Measurements from ENCODE around the gene MTA2.
"Not testable (repeated sequence)": the region's sequence is repeated elsewhere in the genome, so short reads cannot be mapped to it uniquely, and the experiment has no call there.

MTA2 gene

DNA sequence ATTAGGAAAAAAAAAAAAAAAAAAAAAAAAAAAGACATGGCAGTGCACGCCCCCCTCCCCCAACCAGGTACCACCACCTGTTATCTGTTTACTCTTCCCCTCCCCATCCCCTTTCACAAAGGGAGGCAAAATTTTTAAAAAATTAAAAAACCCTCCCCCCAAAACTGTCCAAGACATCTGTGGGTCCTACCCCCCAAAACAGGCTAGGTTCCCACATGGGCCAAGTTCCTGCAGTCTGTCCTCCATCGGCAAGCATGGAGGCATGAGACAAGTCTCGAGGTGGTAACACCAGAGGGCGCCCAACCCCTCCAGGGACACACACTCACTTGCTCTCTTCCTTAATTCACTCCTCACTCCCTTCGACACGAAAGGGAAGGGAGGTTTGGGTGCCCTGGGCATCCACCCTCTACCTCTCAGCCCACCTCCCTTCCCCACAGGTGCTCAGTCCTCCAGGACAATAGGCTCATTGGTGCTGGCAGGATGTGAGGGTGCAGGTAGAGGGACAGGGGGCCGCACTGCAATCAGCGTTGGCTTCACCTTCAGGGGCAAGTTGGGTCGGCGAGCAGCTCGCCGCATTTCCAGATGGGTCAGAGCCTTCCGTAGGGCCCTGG, 8.1 kb downstream of the MTA2 start:
- DNase-seq (ENCODE audit: insufficient read length, low spot score) (peak; percentile 64), FAIRE-seq (no peak)

DNA sequence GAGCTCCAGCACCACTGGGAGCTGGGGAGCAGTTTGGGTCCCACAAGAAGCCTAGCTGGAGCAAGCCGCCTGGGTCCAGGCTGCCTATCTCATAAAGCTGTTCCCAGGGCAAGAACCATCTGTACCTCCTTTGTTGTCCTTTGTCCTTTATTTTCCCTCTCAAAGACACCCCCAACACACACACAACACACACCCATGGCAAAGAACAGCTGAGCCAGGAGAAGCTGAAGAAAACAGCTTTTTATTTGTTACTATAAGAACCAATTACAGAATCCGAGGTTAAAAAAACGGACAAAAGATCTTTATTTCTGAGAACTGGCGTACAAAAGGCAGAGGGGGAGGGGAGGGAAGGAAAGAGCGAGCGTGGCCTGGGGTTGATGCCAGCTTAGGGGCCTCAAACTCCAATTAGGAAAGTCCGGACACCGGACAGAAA, 8.7 kb downstream of the MTA2 start:
- DNase-seq (ENCODE audit: insufficient read length, low spot score): no peak

DNA sequence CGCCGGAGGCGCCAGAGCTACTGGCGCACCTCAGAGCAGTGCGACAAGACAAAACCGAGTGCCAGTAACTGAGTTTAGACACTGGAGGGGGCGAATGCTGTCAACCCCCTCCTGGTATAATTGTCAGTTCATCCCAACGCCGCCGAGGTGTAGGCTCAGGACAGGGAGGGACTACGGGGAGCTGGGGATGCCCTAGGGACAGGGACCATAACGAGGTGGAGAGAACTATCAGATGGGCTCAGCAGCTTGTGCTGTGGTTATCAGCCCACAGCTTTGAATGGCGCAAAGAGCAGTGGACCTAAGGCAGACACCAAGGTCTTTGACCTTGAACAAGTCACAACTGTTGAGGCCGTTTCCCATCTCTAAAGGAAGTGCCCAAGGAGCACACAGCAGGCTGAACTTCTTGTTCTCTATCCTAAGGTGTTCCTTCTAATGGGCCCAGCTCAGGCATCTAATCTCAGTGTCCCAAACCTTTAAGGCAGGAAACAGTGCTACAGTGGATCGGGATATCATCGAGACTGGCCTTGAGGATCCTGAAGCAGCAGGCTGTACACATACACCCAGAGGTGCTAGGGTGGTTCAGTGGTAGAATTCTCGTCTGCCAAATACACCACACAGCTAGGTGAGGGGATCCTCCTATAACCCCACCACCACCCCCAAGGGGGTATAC, 9.4 kb downstream of the MTA2 start:
- DNase-seq (ENCODE audit: insufficient read length, low spot score) (no peak), FAIRE-seq (no peak)

More for the DNA sequence above, 8.7 kb downstream of the MTA2 start:
- no peak for FAIRE-seq

DNA sequence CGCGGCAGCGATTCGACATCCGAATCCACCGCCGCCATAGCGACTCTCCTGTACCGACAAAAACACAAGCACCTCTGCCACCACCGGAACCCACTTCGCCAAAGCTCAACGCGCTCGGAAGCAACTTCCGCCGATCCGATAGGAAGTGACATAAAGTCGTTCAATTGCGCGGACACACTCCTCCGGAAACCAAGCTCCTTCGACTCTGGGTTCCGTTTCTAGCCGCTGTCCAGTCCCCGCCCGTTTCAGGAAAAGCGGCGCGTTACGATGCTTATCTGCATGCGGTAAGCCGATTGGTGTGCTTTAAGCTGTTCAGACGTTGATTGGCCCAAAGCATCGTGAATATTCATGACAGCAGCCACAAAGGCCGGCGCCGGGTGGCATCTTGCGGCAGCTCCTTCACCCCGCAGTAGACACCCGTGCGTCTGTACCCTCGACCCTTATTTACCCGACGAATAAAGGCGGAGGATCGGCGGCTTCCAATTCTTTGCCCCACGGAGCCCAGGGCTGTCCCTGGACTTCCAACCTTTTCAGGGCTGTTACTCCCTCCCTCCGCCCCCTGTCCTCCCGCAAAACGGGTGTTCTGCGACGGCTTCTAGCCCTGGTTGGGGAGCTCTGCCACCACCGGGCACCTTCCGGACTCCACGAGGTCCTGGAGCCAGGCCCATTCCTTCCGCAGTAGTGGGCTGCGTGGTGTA, 10.1 kb downstream of the MTA2 start, which contains the start of gene TUT1:
TSS of gene TUT1 (minus strand) at position 76 of the 698 bp plus-strand sequence. CDS start at position 38, 38 bp downstream.
- peak; percentile 16 for FAIRE-seq
- DNase-seq (ENCODE audit: insufficient read length, low spot score): peak; percentile 95

DNA sequence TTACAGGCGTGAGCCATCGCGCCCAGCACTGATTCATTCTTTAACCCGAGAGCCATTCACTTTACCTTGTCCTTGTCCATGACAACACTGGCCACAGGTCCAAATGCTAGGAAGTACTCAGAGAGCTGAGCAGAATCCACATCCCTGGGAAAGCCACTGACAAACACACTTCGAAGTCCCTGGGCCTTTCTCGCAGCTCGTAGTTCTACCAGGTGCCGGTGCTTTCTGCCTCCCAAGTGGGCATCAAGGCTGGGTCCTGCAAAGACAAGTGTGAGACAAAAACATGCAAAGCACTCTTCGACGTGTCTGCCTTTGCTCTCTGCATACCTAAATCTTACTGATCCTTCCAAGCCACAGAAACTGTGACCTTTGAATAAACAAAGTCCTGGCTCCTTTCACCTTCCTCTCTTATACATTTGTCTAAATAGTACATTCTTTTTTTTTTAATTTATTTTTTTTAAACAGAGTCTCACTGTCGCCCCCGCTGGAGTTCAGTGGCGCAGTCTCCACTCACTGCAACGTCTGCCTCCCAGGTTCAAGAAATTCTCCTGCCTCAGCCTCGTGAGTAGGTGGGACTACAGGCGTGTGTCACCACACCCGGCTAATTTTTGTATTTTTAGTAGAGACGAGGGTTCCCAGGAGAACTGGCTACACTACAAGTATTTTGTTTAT, 12.6 kb downstream of the MTA2 start:
- FAIRE-seq (no peak), DNase-seq (ENCODE audit: insufficient read length, low spot score) (no peak)

DNA sequence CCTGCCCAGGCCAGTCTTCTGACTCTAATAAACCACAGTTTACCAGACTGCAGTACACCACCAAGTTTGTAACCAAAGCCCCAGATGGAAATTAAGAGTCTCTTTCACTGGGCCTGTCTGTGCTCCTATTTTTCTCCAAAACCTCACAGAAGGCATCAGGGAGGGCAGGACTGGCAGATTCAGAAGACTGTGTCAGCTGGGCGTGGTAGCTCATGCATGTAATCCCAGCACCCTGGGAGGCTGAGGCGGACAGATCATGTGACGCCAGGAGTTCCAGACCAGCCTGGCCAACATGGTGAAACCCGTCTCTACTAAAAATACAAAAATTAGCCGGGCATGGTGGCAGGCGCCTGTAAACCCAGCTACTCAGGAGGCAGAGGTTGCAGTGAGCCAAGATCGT, 16.3 kb downstream of the MTA2 start:
- FAIRE-seq; DNase-seq (ENCODE audit: insufficient read length, low spot score): not testable (repeated sequence)

DNA sequence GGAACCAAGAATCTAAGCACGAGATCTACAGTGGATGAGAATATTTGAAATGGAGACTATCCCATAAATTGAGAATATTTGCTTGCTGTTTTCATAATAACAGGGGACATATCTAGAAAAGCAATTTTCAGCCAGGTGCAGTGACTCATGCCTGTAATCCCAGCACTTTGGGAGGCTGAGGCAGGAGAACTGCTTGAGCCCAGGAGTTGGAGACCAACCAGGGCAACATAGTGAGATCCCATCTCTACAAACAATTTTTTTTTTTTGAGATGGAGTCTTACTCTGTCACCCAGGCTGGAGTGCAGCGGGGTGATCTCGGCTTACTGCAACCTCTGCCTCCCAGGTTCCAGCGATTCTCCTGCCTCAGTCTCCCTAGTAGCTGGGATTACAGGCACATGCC, 19.9 kb downstream of the MTA2 start:
- DNase-seq (ENCODE audit: insufficient read length, low spot score); FAIRE-seq: not testable (repeated sequence)

DNA sequence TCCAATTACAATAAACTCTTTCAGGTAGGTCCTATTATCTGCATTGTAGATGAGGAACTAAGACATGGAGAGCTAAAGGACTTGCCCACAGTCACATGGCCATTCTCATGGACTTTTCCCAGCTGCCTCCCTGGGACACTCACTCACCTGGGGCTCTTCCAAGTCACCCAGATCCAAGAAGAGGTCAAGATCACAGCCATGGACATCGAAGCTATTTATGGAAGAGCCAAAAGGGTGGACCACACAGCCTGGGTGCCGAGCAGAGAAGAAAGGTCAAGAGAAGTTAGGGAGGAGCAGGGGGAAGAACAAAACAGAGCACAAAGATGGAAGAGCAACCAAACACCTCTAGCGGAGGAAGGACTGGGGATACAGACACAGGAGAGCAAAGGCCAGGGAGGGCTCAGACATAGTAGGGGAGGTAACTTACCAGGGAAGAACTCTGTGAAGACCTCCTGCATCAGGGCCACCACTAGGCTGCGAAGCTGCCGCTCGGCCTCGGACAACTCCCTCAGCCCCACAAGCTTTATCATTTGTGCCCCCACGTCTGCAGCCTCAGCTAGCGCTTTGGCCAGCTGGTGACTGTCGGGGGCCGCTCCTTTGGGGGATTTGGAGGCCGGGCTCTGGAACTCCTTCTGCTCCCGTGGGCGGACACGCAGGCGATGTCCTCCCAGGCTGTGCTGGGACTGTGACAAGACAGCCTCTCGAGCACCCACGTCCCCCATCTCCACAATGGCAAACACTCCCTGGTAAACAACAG, 20.5 kb downstream of the MTA2 start:
- no peak for FAIRE-seq
- no peak for DNase-seq (ENCODE audit: insufficient read length, low spot score)

DNA sequence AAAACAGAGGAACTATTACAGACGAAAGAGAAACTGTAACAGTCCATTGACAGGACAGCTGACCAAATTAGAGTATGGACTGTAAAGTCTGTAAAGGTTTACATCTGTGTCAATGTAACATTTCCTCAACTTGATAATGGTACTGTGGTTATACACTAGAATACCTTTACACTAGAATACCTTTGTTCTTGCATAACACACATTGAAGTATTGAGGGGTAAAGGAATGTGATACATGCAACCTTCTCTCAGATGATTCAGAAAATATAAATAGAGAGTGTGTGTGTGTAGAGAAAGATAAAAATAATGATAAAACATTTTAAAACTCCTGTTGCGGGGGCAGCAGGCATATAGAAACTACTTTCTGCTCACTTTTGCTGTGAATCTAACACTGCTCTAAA, 22.4 kb downstream of the MTA2 start:
- no peak for DNase-seq (ENCODE audit: insufficient read length, low spot score)
- FAIRE-seq: no peak

DNA sequence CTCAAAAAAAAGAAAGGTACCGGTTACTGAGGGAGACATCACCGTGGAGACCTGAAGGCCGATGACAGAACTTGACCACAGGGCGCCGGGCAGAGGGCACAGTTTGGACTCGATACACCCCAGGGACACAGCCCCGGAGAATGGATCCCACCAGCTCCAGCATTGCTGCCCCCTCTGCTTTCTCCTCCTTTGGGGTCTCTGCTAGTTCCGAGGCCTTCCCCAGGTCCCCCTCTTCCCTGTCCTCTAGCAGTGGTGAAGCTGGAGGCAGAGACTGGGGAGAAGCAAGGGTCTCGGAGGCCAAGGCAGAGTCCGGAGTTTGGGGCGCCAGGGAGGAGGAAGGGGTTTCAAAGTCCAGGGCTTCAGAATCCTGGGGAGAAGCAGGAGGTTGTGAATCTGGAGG, 23.1 kb downstream of the MTA2 start:
- no peak for FAIRE-seq
- DNase-seq (ENCODE audit: insufficient read length, low spot score): no peak

DNA sequence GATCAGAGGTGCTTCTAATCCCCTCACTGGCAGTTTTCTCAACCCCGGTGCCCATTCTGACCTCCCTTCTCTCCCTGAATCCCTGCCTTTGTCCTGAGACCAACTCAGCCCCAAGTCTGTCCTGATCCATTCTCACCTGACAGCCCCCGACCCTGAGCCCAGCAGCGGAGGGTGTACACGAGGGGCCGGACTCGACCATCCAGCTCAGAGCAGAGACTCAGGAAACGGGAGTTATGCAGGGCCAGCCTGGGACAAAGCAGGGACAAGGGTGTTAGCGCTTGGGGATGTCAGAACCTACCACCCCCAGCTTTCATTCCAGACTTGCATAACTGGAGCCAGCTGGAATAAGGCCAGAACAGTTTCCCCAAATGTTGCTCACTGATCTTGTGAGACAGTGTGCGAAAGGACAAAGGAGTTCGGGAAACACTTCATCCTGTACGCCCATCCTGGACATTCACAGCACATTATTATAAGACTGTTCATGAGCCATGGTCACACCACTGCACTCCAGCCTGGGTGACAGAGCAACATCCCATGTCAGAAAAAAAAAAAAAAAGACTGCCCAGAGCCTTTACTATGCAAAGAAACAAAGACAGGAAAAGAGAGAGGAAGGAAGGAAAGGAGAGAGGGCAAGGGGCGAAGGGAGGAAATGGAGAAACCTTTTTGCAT, 24.5 kb downstream of the MTA2 start:
- FAIRE-seq (no peak), DNase-seq (ENCODE audit: insufficient read length, low spot score) (no peak)

DNA sequence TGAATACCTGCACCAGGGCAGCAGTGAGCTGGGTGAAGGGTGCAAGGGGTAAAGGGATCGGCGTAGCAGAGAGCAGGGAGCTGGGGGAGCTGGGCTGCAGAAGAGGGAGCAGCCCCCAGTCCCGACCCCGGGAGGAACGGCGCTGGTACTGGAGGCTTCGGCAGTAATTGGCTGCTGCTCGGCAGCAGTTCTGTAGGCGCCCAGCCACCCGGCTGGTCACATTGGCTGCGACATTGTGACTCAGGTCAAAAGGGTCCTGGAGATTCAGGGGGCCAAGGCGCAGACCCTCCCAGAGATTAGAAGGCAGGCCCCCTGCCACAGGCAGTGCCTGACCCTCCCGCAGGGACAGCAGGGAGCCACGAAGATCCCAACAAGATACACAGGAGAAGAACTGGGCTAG, 25.8 kb downstream of the MTA2 start:
- no peak for DNase-seq (ENCODE audit: insufficient read length, low spot score)
- FAIRE-seq: no peak

DNA sequence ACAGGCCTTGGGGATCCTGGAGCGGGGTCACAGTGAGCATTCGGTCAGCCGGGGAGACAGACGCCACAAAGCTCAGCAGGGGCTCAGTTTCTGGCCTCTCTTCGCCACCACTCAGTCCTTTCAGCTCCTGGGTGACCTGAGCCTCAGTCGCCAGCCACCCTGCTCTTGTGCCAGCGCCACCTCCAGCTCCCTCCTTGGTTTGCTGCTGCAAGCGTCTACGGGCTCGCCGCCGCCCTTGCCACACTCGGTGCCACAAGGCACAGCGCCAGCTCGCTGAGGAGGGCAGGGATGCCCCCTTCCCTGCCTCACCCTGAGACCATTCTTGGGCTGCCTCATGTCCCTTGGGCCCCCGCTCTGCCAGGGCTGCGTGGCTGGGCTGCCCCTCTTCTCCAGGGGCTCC, 26.5 kb downstream of the MTA2 start:
- DNase-seq (ENCODE audit: insufficient read length, low spot score) (no peak), FAIRE-seq (no peak)

DNA sequence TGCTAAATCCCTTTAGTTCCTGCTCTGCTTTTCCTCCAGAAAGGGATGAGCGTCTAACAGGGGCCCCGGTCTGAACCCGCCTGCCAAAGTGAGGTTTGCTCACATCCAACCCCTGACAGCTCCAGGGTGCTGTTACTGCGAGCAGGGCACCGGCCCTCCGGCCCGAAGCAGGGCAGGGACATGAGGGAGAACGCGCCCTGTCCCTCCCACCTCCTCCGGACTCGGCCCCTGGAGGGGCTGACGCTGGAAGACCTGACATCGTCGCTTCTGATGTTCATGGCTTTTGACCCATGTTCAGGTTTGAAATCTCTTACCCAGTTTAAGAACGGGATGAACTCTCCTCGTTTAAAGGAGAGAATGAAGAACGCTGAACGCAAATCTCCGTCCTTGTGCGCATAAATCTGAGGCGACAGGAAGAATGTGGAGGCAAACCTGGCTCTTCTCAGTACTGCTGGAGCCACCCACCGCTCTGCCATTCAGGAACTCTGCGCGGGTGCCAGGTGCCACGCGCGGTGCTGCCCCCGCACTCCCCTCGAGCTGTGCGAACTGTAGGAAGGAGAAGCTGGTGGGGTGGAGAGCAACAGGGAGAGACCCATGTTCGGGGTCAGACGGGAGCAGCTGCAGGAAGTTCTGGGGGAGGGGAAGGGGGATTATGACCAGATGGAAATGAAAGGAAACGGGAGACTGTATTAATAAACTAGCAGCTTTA, 27.1 kb downstream of the MTA2 start:
- FAIRE-seq: no peak
- peak; percentile 25 for DNase-seq (ENCODE audit: insufficient read length, low spot score)

DNA sequence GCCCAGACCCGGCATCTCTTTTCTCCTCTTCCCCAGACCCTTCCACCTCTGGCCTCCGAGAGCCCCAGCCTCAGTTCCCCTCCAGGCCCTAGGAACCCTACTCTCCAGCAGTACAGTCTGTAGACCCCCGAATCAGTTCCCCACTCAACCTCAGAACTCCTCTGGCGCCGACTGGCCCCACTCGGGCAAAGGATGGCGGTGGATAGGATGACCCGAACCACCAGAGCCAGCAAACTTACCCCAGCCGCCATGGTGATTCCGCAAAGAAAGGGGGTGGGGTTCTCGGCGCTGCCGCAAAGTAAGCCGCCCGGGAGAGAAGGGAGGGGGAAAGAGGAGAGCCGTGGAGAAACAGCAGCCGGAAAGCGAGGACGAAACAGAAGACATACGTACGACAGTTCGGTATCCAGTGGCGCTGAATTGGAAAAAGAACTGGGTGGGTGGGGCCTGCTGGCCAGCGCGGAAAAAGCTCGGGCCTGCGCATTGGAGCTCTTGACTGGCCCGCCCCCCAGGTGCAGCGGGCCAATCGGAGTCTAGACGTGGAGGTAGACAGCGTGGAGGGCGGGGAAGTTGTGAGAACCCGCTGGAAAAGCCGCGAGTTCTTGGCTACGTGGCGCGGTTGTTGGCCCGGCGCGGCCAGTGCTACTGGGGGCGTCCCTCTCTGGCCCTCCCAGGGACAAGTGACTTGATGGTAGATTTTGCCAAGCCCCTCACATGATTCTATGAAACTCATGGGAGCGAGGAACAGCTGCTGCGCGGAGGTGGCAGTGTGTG, 27.9 kb downstream of the MTA2 start, which contains the start of gene EEF1G:
TSS of gene EEF1G (minus strand) at position 300 of the 771 bp plus-strand sequence. CDS start at position 251, 49 bp downstream.
- FAIRE-seq: peak; percentile 42

DNA sequence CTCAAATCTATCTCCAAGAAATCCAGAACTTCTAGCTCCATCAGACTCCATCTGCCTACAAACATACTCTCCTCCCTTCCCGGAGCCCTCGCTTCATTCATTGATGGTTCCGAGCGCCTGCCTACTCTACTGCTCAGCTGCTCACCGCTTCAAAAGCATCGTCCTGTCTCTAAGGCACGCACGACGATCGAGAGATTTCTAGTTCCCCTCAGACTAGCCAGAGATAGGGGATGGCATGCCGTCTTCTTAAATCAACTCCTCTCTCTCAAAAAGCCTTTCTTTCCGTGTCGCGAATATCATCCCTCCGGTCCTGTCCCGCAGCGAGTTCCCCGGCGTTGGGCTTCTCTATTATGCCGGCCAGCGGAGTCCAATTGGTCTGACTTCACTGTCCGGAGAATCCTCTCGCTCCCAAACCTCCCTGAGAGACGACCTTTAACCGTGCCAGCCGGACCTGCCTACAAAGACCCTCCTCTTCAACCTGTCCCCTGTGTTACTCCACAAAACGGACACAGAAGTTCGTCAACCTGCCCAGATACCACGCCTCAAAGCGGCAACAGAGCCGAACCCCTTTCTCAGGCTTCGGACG, 28.6 kb downstream of the MTA2 start:
- peak; percentile 17 for DNase-seq (ENCODE audit: insufficient read length, low spot score)
- no peak for FAIRE-seq

More for the DNA sequence above, 27.9 kb downstream of the MTA2 start, which contains the start of gene EEF1G:
- DNase-seq (ENCODE audit: insufficient read length, low spot score): peak; percentile 93

DNA sequence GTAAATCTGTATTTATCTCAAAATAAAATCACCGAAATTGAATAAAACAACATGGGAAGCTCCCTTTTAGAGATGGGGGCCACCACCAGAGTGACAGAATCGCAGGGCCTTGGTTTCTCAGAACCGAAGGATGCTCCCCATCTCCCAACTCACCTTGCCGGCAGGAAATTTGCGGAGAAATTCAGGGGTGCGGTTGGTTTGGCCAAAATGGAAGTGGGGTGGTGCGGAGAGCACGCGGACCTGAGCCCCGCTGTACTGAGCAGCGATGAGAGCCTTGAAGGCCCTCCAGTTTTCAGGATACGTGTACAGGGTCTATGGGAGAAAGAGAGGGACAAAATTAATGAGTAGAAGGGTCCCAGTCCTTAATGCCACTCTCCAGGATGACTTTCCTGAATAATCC, 29.2 kb downstream of the MTA2 start:
- no peak for FAIRE-seq
- DNase-seq (ENCODE audit: insufficient read length, low spot score): no peak

DNA sequence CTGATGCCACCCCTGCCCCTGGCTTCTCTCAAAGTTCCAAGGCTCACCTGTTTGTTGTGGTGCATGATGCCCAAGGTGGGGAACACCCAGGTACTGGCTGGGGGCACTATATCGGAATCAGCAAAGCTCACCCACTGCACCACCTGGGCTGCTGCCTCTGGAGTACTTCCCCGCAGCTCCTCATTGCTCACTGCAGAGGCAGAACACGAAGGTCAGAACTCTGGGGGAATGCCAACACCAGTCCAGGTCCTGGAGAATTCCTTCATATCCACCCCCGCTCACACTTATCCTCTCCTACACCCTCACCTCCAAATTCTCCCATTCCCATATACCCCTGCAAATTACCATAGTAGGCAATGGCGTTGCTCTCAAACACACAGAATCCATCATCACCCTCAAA, 30.2 kb downstream of the MTA2 start:
- not testable (repeated sequence) for FAIRE-seq

More for the DNA sequence above, 30.2 kb downstream of the MTA2 start:
- DNase-seq (ENCODE audit: insufficient read length, low spot score): not testable (repeated sequence)
